ENCODE measurements around the gene TCF7L1. TPM values are rescaled to one million over a fixed set of nuclear protein-coding genes. Genes with fewer than 3 reads are reported as not detected.

The TCF7L1 gene
- total RNA-seq, 1 donor from 2014 or later, result 0.18 TPM

- H3K36me3 Mint-ChIP-seq (ENCODE audit: low read depth), result peaks cover 32% of the 10 kb centered on the region
- no peaks in the 10 kb centered on the region for H3K9me3 Mint-ChIP-seq
- no peak overlapping the region for H3K4me3 Mint-ChIP-seq (ENCODE audit: low read depth)
- no peak overlapping the region for H3K27ac Mint-ChIP-seq
- DNase-seq (ENCODE audit: low spot score), result no peak
- no peaks in the 10 kb centered on the region for H3K4me1 Mint-ChIP-seq (ENCODE audit: low read depth)
- peaks cover 3% of the 10 kb centered on the region for H3K27me3 Mint-ChIP-seq (ENCODE audit: low read depth)
- intact Hi-C loops (cut with micrococcal nuclease), result no loop called here
Observed at GRCh38 chr2:85344356-85344954, 211.3 kb downstream of the TCF7L1 start.

DNA sequence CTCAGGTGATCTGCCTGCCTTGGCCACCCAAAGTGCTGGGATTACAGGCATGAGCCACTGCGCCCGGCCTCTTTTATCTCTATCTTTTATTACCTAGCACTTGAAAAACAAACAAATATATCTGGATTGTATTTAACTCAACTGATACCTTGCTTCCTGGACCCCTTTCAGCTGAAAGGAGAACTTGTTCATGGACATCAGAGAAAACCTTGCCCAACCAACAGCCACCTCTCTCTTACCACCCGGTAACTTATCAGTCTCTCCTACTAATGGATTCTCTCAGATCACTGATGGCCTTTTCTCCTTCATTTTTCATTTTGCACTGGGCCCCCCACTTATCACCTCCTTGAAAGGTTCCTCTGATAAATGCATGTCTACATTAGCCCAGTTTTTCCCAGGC is 214.4 kb downstream of the TCF7L1 start:
- Mint-ChIP-seq H3K27me3 (ENCODE audit: low read depth) (no peaks in the 10 kb centered on the region), H3K9me3 (no peaks in the 10 kb centered on the region), H3K4me3 (ENCODE audit: low read depth) (no peak overlapping the region), H3K36me3 (ENCODE audit: low read depth) (peaks cover 47% of the 10 kb centered on the region), H3K4me1 (ENCODE audit: low read depth) (peaks cover 3% of the 10 kb centered on the region), H3K27ac (no peak overlapping the region)
- DNase-seq (ENCODE audit: low spot score), result no peak
- intact Hi-C loops (cut with micrococcal nuclease), result no loop called here

DNA sequence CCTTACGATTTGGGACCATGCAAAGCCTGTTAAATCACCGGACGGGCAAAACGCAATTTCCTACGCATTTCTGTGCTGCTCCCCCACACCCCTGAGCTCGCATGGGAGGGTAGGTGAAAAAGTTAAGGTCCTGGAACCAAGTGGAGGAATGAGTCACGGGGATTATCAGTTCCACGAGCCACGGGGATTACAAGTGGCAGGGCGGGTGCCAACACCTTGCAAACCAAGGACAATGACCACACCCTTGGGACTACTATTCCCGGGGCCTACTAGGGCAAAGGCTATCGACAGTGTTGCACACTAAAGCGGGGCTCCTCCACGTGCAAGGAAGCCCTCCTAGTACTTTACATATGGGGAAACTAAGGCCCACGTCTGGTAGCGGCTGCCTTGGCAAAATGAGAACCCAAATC is 220.7 kb downstream of the TCF7L1 start:
- Mint-ChIP-seq H3K27ac (peak overlapping the region; percentile 97), H3K4me1 (ENCODE audit: low read depth) (peaks cover 28% of the 10 kb centered on the region), H3K9me3 (no peaks in the 10 kb centered on the region), H3K27me3 (ENCODE audit: low read depth) (no peaks in the 10 kb centered on the region), H3K4me3 (ENCODE audit: low read depth) (peak overlapping the region; percentile 99), H3K36me3 (ENCODE audit: low read depth) (peaks cover 39% of the 10 kb centered on the region)
- intact Hi-C loops (cut with micrococcal nuclease), result loop anchor here (1.0 kb wide), 3 partner anchors 26 to 207 kb away; partner anchors contain the start of genes GGCX and SH2D6
- no peak for DNase-seq (ENCODE audit: low spot score)

GRCh38 chr2:85354286-85355072 is 221.3 kb downstream of the TCF7L1 start, which contains the start of the genes ELMOD3 and RETSAT:
Gene ELMOD3, plus strand, starts transcription at chr2:85354769. Its CDS starts 2,430 bp downstream, at chr2:85357199.
Gene RETSAT, minus strand, starts transcription at chr2:85354528. Its CDS starts 21 bp downstream, at chr2:85354507.
- Mint-ChIP-seq H3K27ac (peak within 1 kb of the TSS; percentile 97), H3K27me3 (ENCODE audit: low read depth) (no peaks in the 10 kb centered on the region), H3K4me3 (ENCODE audit: low read depth) (peak within 1 kb of the TSS; percentile 99), H3K9me3 (no peaks in the 10 kb centered on the region), H3K4me1 (ENCODE audit: low read depth) (peaks cover 31% of the 10 kb centered on the region), H3K36me3 (ENCODE audit: low read depth) (peaks cover 37% of the 10 kb centered on the region)
- DNase-seq (ENCODE audit: low spot score), result peak; percentile 97
- intact Hi-C loops (cut with micrococcal nuclease), result loop anchor here (1.0 kb wide), 3 partner anchors 26 to 207 kb away; partner anchors contain the start of genes GGCX and SH2D6

DNA sequence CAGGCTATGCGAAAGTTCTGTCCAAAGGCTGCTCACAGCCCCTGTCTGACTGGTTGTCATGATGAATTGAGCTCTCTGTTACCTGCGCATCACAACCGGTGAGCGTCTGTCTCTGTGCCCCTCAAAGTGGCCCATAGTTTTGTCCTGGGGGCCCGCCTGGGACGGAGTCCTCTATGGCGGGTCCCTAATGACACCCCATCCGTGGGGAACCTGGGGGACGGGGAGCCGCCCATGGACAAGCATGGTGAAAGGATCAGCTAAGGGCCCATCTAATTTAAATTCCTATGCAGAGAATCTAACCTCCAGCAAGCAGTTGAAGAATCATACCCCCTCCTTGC is 221.8 kb downstream of the TCF7L1 start:
- no peaks in the 10 kb centered on the region for H3K27me3 Mint-ChIP-seq (ENCODE audit: low read depth)
- H3K4me1 Mint-ChIP-seq (ENCODE audit: low read depth), result peaks cover 31% of the 10 kb centered on the region
- peak overlapping the region; percentile 99 for H3K4me3 Mint-ChIP-seq (ENCODE audit: low read depth)
- peak overlapping the region; percentile 97 for H3K27ac Mint-ChIP-seq
- DNase-seq (ENCODE audit: low spot score), result no peak
- H3K36me3 Mint-ChIP-seq (ENCODE audit: low read depth), result peaks cover 34% of the 10 kb centered on the region
- intact Hi-C loops (cut with micrococcal nuclease), result no loop called here
- H3K9me3 Mint-ChIP-seq, result no peaks in the 10 kb centered on the region

GRCh38 chr2:85355521-85355920 is 222.3 kb downstream of the TCF7L1 start:
- Mint-ChIP-seq H3K4me1 (ENCODE audit: low read depth) (peaks cover 31% of the 10 kb centered on the region), H3K27me3 (ENCODE audit: low read depth) (no peaks in the 10 kb centered on the region), H3K36me3 (ENCODE audit: low read depth) (peaks cover 31% of the 10 kb centered on the region), H3K4me3 (ENCODE audit: low read depth) (peak overlapping the region; percentile 99), H3K27ac (peak overlapping the region; percentile 56), H3K9me3 (no peaks in the 10 kb centered on the region)
- no peak for DNase-seq (ENCODE audit: low spot score)
- intact Hi-C loops (cut with micrococcal nuclease), result no loop called here

DNA sequence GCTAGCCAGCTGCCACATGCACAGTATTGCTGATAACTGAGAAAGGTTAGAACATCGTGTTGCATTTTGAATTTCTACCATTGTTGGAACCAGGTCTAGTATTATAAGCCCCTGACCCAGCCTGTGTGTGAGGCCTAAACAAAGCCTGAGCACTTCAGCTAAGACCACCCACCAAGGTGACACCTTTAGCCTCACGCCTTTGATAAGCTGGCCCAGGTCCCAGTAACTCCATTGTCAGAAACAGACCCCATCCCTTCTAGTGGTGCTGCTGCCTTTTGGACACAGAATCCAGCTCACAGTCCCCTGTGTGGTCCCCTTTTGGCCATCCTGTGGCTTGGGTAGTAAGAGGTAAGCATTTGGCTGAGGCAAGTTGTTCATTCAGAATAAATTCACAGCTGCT is 223.0 kb downstream of the TCF7L1 start:
- Mint-ChIP-seq H3K4me3 (ENCODE audit: low read depth) (peak overlapping the region; percentile 8), H3K9me3 (no peaks in the 10 kb centered on the region), H3K27ac (no peak overlapping the region), H3K36me3 (ENCODE audit: low read depth) (peaks cover 28% of the 10 kb centered on the region), H3K4me1 (ENCODE audit: low read depth) (peaks cover 31% of the 10 kb centered on the region), H3K27me3 (ENCODE audit: low read depth) (no peaks in the 10 kb centered on the region)
- DNase-seq (ENCODE audit: low spot score), result no peak
- intact Hi-C loops (cut with micrococcal nuclease), result no loop called here

GRCh38 chr2:85357736-85358135 is 224.5 kb downstream of the TCF7L1 start:
- Mint-ChIP-seq H3K36me3 (ENCODE audit: low read depth) (peaks cover 39% of the 10 kb centered on the region), H3K9me3 (no peaks in the 10 kb centered on the region), H3K27me3 (ENCODE audit: low read depth) (no peaks in the 10 kb centered on the region), H3K4me3 (ENCODE audit: low read depth) (no peak overlapping the region), H3K4me1 (ENCODE audit: low read depth) (peaks cover 27% of the 10 kb centered on the region), H3K27ac (no peak overlapping the region)
- intact Hi-C loops (cut with micrococcal nuclease), result no loop called here
- DNase-seq (ENCODE audit: low spot score), result no peak

Other genes with a start within 250 kb of the TCF7L1 start
- 2,676 and 2,847 TPM in 2 replicates for gene TMSB10, start 227.7 kb upstream of the TCF7L1 start, total RNA-seq
- 82.6 and 86.3 TPM in 2 replicates for gene KCMF1, start 162.2 kb upstream of the TCF7L1 start, total RNA-seq
- gene TGOLN2, start 194.6 kb downstream of the TCF7L1 start, total RNA-seq, result 94.0 and 96.5 TPM in 2 replicates
- gene RETSAT, start 221.1 kb downstream of the TCF7L1 start, total RNA-seq, result 26.3 and 29.6 TPM in 2 replicates
- gene ELMOD3, start 221.4 kb downstream of the TCF7L1 start, total RNA-seq, result 17.0 and 18.9 TPM in 2 replicates

All from activated T-helper 2 cell treated with anti-CD3 and anti-CD28 coated beads, Interferon-gamma antibody, Interleukin-2, Interleukin-4, amounts not matched to agents 10 μg/mL and 5 μg/mL and 100 μg/mL, durations not matched to agents 14 hours and 24 hours and 36 hours (primary cell).